ENCODE results near the gene DECR2. TPM values are rescaled to one million over a fixed set of nuclear protein-coding genes. Genes with fewer than 3 reads are reported as not detected.

The DECR2 gene
- total and polyA plus RNA-seq, 9 of the 15 experiments (the other 6 are each of a cell fraction or from before 2014, with no cell fraction given), result 1.0 to 31.9 (median 10.3) TPM

DNA sequence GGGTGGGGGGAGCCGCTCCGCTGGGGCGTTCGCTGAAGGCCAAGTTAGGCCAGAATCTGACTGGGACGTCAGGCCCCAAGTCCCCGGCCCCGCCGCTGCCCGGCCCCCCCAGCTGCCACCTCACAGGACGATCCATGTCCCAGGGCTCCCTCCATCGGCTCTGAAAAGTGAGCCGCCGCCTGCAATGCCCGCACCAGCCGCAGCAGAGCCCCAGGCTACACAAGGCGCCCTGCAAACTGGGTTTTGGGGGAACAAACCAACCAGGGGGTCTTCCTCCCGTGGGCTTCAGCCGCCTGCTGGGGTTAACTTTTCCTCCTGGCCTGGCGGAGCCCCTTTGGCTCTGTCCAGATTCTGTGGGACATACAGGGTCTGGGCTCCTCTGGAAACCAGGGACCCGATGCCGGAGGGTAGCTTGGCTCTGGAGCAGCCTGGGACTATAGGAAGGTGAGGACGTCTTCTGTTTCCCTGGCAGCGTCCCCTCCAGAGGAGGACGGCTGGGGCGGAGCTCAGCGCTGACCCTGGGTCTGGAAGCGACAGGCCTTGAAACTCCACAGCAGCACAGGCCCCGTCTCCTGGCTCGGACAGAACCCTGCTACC lies 3.9 kb upstream of the DECR2 start (continued):
- TF ChIP-seq, protein P1, sequence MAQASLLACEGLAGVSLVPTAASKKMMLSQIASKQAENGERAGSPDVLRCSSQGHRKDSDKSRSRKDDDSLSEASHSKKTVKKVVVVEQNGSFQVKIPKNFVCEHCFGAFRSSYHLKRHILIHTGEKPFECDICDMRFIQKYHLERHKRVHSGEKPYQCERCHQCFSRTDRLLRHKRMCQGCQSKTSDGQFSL (CRISPR knock-in tag; IDR thresholded peaks at IDR 0.05), result no peak; the same call in 1 of the 2 replicates
- TF ChIP-seq, protein P1 (tag; IDR thresholded peaks at IDR 0.05), result peak in 1 of 2 experiments; percentile 95; a peak in 2 of 4 replicates
- no peak for TF ChIP-seq SPI1 (IDR thresholded peaks at IDR 0.05; ENCODE audit: borderline replicate concordance, low read depth, low read length)
- TF ChIP-seq KAT8 (IDR thresholded peaks at IDR 0.05; ENCODE audit: low read depth), result no peak
- TF ChIP-seq TFAP4 (CRISPR knock-in tag; IDR thresholded peaks at IDR 0.05; ENCODE audit: borderline replicate concordance), result peak; percentile 54; the same call in 1 of the 2 replicates
- TF ChIP-seq PHF21A (IDR thresholded peaks at IDR 0.05; ENCODE audit: borderline replicate concordance, low read depth), result no peak
- no peak for TF ChIP-seq ATF4 (CRISPR knock-in tag; IDR thresholded peaks at IDR 0.05)
- no peak for TF ChIP-seq FOXA1 (IDR thresholded peaks at IDR 0.05; ENCODE audit: borderline replicate concordance)
- TF ChIP-seq RAD51 (IDR thresholded peaks at IDR 0.05; ENCODE audit: borderline replicate concordance, low read depth), result no peak
- no peak for TF ChIP-seq E2F3 (CRISPR knock-in tag; IDR thresholded peaks at IDR 0.05)
- TF ChIP-seq HOXB6 (CRISPR knock-in tag; IDR thresholded peaks at IDR 0.05; ENCODE audit: borderline replicate concordance), result no peak
- no peak for TF ChIP-seq MYC (IDR thresholded peaks at IDR 0.05; ENCODE audit: low read depth, low read length)
- TF ChIP-seq MYC (CRISPR knock-in tag; IDR thresholded peaks at IDR 0.05; ENCODE audit: borderline replicate concordance, low read depth), result no peak
- no peak for TF ChIP-seq KDM4B (IDR thresholded peaks at IDR 0.05; ENCODE audit: borderline replicate concordance in 2 of 2, low read depth in 1 of 2)
- TF ChIP-seq PCBP1 (IDR thresholded peaks at IDR 0.05; ENCODE audit: low read depth, low read length, poor library complexity, severe bottlenecking), result peak; percentile 97
- TF ChIP-seq ZZZ3 (IDR thresholded peaks at IDR 0.05), result no peak
- TF ChIP-seq TEAD4 (IDR thresholded peaks at IDR 0.05; ENCODE audit: low read length), result 0 out of 2 replicates have a peak, but pooled peaks have one; percentile 6
- no peak for TF ChIP-seq TEAD4 (CRISPR knock-in tag; IDR thresholded peaks at IDR 0.05; ENCODE audit: borderline replicate concordance)
- TF ChIP-seq, protein P2, sequence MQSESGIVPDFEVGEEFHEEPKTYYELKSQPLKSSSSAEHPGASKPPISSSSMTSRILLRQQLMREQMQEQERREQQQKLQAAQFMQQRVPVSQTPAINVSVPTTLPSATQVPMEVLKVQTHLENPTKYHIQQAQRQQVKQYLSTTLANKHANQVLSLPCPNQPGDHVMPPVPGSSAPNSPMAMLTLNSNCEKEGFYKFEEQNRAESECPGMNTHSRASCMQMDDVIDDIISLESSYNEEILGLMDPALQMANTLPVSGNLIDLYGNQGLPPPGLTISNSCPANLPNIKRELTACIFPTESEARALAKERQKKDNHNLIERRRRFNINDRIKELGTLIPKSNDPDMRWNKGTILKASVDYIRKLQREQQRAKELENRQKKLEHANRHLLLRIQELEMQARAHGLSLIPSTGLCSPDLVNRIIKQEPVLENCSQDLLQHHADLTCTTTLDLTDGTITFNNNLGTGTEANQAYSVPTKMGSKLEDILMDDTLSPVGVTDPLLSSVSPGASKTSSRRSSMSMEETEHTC (IDR thresholded peaks at IDR 0.05), result no peak
- TF ChIP-seq, protein P3, sequence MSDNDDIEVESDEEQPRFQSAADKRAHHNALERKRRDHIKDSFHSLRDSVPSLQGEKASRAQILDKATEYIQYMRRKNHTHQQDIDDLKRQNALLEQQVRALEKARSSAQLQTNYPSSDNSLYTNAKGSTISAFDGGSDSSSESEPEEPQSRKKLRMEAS (CRISPR knock-in tag; IDR thresholded peaks at IDR 0.05), result no peak
- TF ChIP-seq ZFX (CRISPR knock-in tag; IDR thresholded peaks at IDR 0.05), result peak; percentile 15; the same call in 1 of the 2 replicates
- TF ChIP-seq GATA2 (CRISPR knock-in tag; IDR thresholded peaks at IDR 0.05), result no peak
- TF ChIP-seq STAT5A (IDR thresholded peaks at IDR 0.05; ENCODE audit: borderline replicate concordance, low read length), result no peak
- TF ChIP-seq ILF3 (IDR thresholded peaks at IDR 0.05; ENCODE audit: borderline replicate concordance), result no peak

All from K562 (cell line).